GM19239 (cell line): ENCODE results near the gene HCK.
"Not testable (repeated sequence)": the region's sequence is repeated elsewhere in the genome, so short reads cannot be mapped to it uniquely, and the experiment has no call there.

Source experiments
- DNase-seq: peaks from one replicate; pipeline ENCODE4 v3.0.0; 2011; ENCODE audit warnings: low spot score; ENCODE audit not compliant: insufficient read length
- FAIRE-seq: peaks from 2 replicates; lab custom pipeline; 2011; peaks lifted over from hg19 to GRCh38; lab: Jason Lieb, UNC

Gene HCK

DNA sequence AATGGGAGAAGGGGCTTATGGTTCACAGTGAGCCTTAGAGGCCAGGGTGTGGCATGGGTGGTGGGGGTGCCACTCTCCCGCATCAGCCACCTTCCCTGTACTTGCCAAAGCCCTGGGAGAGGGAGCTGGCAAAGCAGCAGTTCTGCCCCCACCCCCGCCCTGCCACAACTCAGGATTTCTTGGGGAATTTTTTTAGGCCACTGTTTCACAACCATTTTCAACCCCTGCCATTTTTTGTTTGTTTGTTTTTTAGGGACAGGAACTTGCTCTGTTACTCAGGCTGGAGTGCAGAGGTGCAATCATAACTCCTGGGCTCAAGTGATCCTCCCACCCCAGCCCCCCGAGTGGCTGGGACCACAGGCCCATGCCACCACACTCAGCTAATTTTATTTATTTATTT is 35.0 kb downstream of the HCK start:
- FAIRE-seq (no peak), DNase-seq (no peak)

DNA sequence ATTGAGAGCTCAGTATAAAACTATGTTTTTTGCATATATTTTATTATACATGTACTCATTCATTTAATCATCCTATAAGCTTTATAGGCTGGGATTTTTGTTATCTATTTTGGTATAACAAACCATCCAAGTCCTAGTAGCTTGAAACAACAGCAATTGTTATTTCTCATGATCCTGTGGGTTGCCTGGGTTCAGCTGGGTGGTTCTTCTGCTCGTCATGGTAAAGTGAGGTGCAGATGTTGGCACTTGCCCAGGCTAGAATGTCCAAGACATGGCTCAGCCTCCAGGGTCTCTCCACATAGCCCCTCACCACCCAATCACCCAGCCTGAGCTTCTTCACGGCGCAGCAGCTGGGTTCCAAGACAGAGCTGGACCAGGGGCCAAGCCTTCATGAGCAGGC is 36.7 kb downstream of the HCK start:
- DNase-seq: no peak
- FAIRE-seq: no peak

DNA sequence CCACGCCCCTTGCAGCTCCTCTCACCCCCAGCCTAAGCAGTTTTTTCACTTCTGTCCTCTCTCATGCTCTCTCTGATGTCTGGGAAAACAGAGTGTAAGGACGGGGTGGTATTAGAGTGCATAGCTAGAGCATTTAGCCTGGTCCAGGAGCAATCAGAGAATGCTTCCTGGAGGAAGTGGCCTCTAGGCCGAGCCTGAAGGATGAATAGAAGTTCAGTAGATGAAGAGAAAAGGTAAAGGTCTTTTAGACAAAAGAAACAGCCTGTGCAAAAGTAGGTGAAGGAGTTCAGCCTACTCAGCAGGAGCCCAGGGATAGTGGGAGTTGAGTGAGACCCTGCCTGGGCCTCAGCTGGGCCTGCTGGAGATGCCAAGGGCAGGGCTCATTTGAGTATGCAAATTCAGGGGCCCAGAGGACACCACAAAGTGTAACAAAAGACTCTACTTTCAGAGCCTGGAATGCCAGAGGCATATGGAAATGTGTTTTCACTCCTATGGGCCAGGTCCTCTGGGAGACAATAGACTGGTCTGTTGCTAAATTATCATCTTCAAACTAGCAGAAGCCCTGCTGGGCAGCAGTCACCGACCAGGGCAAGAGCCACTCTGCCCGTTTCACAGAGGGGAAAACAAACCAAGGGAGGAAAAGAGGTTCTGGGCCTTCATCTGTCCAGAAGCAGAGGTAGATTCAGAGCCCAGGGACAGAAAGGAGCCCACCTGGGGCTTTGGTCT is 37.8 kb downstream of the HCK start:
- DNase-seq (no peak), FAIRE-seq (no peak)

DNA sequence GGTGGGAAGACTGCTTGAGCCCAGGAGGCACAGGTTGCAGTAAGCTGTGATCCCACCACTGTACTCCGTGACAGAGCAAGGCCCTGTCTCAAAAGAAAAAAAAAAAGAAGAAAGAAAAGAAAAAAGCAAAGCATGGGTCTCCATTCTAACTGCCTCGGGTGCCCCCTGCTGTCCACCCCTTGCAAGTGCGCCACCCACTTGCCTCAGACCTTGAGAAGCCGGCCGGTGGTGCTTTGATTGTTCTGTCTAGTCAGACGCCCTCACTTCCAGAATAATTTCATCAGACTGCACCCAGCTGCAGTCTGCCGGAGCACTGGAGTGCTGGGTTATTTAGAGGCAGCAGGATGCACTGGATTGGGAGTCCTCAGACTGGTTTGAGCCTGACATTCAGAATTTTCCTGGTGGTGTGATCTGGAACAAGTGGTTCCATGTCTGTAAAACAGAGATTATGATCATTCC is 39.9 kb downstream of the HCK start:
- DNase-seq (peak; percentile 59), FAIRE-seq (peak; percentile 91)

DNA sequence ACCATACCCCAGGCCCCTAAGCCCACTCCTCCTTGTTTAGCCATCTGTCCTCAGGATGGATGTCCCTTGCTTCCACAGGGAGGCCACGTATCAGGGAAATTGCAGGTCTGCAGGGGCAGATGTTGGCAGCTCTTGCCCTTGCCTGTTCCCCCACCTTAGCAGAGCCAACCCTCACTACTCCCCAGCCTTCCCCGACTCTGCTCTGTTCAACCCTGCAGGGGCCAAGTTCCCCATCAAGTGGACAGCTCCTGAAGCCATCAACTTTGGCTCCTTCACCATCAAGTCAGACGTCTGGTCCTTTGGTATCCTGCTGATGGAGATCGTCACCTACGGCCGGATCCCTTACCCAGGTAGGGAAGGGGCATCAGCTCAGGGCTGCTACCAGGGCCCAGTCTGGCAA is 46.7 kb downstream of the HCK start:
- no peak for FAIRE-seq
- no peak for DNase-seq

DNA sequence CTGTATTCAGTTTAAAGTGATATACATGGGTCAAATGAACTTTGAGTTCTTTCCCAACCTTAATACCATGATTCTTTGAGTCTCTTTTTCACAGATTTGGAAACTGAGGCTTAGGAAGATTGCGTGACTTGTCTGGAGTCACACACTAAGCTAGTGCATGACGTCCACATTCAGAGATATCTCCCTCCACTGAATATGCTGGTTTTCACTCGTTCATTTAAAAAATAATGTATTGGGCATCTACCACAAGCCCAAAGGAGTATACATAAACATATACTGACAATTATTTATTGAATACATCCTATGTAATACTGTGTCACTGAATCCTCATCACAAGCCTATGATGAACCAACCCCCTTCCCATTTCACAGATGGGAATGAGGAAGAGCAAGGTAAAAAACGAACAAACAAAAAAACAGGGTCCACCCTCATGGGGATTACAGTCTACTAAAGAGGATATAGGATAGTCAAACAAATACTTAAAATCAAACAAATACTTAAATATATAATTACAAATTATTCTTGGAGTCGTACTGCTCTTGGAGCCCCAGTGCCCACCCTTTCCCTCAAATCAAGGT is 56.9 kb downstream of the HCK start:
- DNase-seq (no peak), FAIRE-seq (no peak)

DNA sequence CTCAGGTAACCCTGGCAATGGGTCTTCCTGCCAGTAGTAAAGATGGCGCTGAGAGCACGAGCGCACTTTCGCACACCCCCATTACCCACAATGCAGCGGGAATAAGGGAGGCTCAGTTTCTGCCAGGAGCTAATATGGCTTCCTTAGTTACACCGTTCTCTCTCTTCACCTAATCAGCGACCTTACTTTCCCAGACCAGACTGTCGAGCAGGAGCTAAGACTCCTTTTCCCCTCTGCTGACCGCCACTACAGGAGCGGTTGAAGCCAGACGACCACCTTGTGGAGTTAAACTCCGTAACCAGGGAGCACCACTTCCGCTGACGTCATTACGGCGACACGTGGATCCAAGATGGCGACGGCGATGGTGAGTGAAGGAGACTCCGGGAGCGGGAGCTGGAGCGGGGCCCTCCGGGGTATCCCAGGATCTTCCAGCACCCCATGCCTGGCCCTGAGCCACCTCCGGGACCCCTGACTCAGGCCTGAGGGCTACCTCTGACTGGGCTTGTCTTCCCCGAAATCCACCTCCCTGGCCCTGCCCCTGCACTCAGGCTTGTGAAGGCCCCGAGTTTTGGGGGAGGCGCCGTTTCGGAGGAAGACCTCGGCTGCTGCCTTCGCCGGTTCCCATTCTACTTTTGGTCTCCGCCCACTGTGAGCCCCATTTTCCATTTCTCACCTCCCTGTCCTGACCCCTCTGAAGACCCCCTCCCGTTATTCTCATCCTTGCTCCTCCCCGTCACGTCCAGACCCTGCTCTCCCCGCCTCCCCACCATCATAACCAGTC is 57.5 kb downstream of the HCK start, which contains the start of gene TM9SF4:
TM9SF4 (plus strand) TSS at position 323 of the 781 bp plus-strand sequence; CDS start at position 350, 27 bp downstream.
- DNase-seq: peak; percentile 88
- peak; percentile 89 for FAIRE-seq

DNA sequence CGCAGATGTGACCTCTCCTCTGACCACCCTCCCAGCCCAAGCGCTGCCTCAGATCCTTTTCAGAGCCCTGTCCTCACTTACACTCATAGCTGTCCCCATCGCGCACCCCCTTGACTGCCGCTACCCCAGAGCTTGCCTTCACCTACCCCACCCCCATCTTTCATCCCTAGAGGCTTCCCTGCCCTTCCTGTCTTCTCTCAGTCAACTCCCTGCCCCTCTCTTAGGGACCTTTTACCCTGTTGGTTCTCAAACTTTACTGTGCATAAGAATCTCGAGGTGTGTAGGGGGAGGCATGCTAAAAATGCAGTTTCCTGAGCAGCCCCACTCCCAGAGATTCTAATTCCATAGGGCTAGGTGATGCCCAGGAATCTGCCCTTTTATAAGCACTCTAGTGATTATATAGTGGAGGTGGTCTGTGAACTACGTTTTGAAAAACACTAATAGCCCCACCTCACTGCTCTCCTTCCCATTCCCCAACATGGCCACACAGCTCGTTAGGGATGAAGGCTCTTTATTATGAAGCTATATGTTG is 58.2 kb downstream of the HCK start:
- DNase-seq (no peak), FAIRE-seq (no peak)

DNA sequence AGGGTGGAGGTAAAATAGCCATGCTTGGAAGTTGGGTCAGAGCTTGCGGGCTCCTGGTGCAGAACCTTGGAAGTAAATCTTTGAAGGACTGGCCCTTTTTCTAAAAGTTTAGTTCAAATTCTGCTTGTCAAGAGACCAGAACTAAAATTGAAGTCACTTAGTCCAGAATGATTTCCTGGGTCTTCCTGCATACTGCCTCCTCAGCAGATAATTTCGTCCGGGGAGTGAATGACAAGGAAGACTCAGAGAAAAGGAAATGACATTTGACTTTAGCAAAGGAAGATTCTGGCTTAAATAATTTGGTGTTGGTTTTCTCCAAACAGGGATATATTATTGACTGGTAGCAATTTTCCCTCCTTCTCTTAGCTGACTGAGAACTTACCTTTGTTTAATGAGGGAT is 58.7 kb downstream of the HCK start:
- FAIRE-seq: no peak
- DNase-seq: no peak

DNA sequence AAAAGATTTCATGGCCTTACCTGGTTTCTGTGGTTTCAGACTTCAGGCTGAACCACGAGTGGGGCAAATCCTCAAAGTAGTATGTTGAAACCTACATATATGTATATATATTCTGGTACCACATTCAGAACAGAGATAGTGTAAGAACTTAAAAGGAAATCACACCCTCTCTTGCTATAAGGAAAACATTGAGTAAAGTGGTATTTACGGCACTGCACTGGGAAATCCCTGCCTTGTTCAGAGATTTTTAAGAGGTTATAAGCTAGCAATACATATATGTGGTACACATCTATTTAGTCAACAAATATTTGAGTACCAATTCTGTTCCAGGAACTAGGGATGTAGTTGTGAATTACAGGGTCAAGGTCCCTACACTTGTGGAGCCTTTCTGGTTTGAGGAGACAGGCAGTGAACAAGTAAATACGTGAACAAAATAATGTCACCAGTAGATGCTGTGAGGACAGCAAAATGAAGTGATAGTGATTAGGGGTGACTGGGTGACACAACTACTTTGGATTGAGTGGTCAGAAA is 59.2 kb downstream of the HCK start:
- FAIRE-seq (no peak), DNase-seq (no peak)

DNA sequence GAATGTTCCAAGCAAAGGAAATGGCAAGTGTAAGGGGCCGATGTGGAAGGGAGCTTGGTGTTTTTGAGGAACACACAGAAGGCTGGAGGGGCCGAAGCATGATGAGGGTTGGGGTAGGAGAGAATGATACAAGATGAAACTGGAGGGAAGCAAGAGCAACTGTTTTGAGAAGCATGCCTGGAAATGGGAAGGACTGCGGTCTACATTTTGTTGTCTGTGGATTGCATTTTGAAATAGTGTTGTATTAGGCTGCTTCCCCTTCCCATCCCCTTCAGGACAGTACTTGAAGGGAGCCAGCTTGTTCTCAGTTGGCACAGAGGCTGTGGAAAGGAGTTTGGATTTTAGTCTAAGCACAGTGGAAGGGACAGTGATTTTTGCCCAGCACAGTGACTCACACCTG is 59.7 kb downstream of the HCK start:
- FAIRE-seq: no peak
- no peak for DNase-seq

DNA sequence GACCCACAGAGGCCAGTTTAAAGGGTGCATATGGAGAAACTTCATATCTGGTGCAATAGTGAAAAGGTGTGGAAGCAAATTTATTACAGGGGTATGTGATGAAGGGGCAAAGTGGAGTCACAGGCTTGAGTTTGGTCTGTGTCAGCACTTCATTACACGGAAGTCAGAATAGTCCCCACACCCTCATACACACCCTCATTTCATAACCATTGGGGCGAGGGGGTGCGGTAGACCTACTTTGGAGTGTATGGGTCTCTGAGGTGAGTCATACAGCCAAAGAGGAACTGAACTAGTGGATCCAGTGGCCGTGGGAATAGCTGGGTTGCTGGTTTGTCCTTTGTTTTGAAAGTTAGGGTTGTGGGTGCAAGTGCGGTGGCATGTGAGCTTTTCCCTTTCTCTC is 60.8 kb downstream of the HCK start:
- DNase-seq: no peak
- no peak for FAIRE-seq

DNA sequence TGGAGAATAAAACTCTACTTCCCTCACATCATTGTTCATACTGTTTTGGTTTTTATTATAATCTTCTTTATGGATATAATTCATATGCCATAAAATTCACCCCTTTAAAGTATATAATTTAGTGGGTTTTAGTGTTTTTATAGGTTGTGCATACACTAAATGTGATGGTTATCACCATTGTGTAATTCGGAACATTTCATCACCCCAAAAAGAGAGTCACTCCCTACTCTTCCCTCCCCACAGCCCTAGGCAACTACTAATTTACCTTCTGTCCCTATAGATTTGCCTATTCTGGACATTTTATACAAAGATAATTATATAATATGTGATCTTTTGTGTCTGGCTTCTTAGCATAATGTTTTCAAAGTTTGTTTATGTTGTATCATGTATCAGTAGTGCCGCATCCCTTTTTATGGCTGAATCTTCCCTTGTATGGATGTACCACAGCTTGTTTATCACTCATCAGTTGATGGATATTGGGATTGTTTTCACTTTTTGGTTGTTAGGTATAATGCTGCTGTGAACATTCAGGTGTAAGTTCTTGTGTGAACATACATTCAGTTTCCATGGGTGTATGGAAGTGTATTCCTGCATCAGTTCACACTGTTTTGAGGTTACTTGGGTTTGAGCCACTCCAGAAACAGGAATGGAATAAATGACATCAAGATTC is 61.7 kb downstream of the HCK start:
- no peak for FAIRE-seq
- DNase-seq: no peak

DNA sequence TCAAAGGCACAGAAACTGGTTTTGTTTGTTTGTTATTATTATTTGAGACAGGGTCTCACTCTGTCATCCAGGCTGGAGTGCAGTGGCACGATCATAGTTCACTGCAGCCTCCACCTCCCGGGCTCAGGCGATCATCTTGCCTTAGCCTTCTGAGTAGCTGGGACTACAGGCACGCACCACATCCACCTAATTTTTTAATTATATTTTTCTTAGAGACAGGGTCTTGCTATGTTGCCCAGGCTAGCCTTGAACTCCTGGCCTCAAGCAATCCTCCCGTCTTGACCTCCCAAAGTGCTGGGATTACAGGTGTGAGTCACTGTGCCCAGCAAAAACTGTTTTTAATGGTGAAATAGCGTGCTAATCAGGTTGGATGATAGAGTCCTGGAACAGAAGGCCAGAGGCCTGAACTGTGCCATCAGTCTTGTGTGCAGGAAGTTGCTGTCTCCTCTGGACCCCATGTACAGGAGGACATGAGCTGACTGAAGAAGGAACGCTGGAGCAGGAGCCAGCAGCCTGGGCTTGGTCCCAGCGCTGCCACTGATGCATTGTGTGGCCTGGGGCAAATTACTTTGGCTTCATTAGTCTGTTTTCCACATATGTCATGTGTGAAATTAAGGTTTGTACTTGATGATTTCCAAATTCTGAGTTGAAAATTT is 62.4 kb downstream of the HCK start:
- no peak for DNase-seq
- FAIRE-seq: no peak

DNA sequence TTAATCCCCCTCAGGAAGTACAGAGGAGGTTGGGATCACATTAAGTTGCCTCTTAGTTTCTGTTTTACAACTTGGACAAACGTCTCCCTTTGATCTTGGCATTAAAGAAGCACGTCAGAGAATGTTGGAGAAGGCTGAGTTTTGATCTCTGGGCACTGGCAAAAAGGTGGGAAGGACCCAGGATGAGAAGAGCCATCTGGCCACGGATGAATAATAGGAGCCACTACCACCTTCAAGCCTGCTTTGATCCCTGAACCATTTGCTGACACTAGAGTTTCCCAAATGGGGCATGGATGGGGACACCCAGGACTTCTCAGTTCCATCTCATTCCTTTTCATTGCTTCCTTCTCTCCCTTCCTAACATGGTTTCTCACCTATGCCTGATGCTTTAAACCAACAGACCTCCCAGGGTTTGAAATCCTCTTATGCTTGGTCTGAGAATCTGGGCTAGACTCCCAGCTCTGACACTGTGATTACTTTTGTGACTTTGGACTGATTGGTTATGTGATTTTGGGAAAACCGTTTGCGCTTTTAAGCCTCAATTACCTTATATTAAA is 63.2 kb downstream of the HCK start:
- FAIRE-seq: no peak
- no peak for DNase-seq

DNA sequence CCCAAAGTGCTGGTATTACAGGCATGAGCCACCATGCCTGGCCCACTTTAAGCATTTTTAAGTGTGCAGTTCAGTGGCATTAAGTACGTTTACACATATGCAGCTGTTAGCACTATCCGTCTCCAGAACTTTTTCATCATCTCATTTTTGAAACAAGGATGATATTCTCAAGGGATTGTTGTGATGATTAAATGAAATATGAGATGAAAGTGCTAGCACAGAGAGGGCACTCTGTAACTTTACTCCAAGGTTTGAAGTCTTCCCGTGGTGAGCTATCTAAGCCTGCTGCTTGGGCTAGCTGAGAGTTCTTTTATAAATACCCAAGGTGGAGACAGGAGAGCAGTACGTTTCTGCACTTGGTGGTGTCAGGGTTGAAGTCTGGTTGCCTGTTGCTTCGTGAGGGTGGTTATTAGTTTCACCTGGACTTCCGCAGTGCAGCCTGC is 64.1 kb downstream of the HCK start:
- no peak for DNase-seq
- no peak for FAIRE-seq

DNA sequence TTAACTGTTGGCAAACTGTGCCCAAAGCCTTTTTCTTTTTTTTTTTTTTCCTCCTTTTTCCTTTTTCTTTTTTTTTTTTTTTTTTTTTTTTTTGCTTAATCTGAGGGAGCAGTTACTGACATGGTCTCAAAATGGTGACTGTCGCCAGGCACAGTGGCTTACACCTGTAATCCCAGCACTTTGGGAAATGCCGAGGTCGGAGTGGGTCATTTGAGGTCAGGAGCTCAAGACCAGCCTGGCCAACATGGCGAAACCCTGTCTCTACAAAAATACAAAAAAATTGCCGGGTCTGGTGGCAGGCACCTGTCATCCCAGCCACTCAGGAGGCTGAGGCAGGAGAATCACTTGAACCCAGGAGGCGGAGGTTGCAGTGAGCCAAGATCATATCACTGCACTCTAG is 64.8 kb downstream of the HCK start:
- FAIRE-seq, DNase-seq: not testable (repeated sequence)

DNA sequence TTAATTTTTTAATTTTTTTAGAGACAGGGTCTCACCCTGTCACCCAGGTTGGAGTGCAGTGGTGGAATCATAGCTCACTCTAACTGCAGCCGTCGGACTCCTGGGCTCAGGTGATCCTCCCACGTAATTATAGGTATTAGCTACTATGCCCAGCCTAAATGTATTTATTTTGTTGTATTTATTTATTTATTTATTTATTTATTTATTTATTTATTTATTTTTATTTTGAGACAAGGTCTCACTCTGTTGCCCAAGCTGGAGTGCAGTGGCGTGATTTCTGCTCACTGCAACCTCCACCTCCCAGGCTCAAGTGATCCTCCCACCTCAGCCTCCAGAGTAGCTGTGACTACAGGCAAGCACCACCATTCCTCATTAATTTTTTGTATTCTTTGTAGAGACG is 66.4 kb downstream of the HCK start:
- not testable (repeated sequence) for FAIRE-seq, DNase-seq

DNA sequence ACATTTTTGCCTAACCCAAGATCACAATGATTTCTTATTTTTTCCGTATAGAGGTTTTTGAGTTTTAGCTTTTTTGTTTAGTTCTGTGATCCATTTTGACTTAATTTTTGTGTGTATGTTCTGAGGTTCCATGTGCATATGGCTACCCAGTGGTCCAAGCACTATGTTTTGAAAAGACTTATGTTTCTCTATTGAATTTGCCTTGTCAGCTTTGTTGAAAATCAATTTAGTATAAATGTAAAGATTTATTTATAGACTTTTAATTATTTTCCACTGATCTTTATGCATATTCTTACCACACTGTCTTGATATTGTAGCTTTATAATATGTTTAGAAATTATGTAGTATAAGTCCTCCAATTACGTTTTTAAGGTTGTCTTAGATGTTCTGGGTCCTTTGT is 67.7 kb downstream of the HCK start:
- FAIRE-seq: peak; percentile 68
- DNase-seq: no peak
